ACC112 (cell line): Measurements from ENCODE around the gene CRYGN.

ENCODE experiments used
- H2AFZ ChIP-seq: fragments of 200-600 bp; sonication (generic); one replicate; pipeline ENCODE4 v1.6.0; 2017; ENCODE audit warnings: antibody characterized with exemption, low read length; ENCODE audit not compliant: unreplicated experiment
- H3K27ac ChIP-seq: fragments of 200-600 bp; sonication (generic); 2 replicates; pipeline ENCODE4 v1.5.1; 2014; ENCODE audit warnings: low read depth, mild to moderate bottlenecking, antibody characterized with exemption, low read length, moderate library complexity
- H3K27me3 ChIP-seq: fragments of 200-600 bp; sonication (generic); 2 replicates; pipeline ENCODE4 v1.6.1; 2014; ENCODE audit warnings: mild to moderate bottlenecking, antibody characterized with exemption, low read length, moderate library complexity, mixed read lengths; ENCODE audit not compliant: insufficient read depth
- H3K36me3 ChIP-seq: fragments of 200-600 bp; sonication (generic); 2 replicates; pipeline ENCODE4 v1.6.1; 2016; ENCODE audit warnings: mild to moderate bottlenecking, antibody characterized with exemption, low read length, moderate library complexity, mixed read lengths; ENCODE audit not compliant: insufficient read depth
- H3K4me1 ChIP-seq: fragments of 200-600 bp; sonication (generic); one replicate; pipeline ENCODE4 v1.6.1; 2016; ENCODE audit warnings: low read length, mixed read lengths; ENCODE audit not compliant: insufficient read depth, unreplicated experiment, control insufficient read depth
- H3K4me3 ChIP-seq: fragments of 200-600 bp; sonication (generic); 2 replicates; pipeline ENCODE4 v1.5.1; 2014; ENCODE audit warnings: mild to moderate bottlenecking, low read depth, low read length
- H3K79me2 ChIP-seq: fragments of 200-600 bp; sonication (generic); one replicate; pipeline ENCODE4 v1.6.0; 2016; ENCODE audit warnings: low read length; ENCODE audit not compliant: control insufficient read depth, unreplicated experiment, insufficient read depth

CRYGN gene

GRCh38 chr7:151403764-151404163 lies 36.2 kb downstream of the CRYGN start:
- Histone ChIP-seq H3K4me3 (no peak overlapping the region; the same call in 1 of the 2 replicates), H3K36me3 (no peaks in the 10 kb centered on the region), H3K27me3 (peaks cover 5% of the 10 kb centered on the region), H3K79me2 (no peaks in the 10 kb centered on the region), H3K4me1 (peaks cover 22% of the 10 kb centered on the region), H2AFZ (no peak overlapping the region), H3K27ac (no peak overlapping the region)

- Histone ChIP-seq H2AFZ (no peak overlapping the region), H3K4me1 (peaks cover 22% of the 10 kb centered on the region), H3K27ac (no peak overlapping the region), H3K27me3 (no peaks in the 10 kb centered on the region), H3K4me3 (no peak overlapping the region), H3K79me2 (no peaks in the 10 kb centered on the region), H3K36me3 (no peaks in the 10 kb centered on the region)
Measured at GRCh38 chr7:151402029-151402835, 37.7 kb downstream of the CRYGN start.

- Histone ChIP-seq H2AFZ (no peak overlapping the region), H3K4me1 (peaks cover 22% of the 10 kb centered on the region)
Measured at GRCh38 chr7:151400626-151401315, 39.2 kb downstream of the CRYGN start.

GRCh38 chr7:151399906-151400305 lies 40.0 kb downstream of the CRYGN start:
- Histone ChIP-seq H3K4me1 (peaks cover 20% of the 10 kb centered on the region), H3K27ac (no peak overlapping the region)

More at GRCh38 chr7:151400626-151401315, 39.2 kb downstream of the CRYGN start:
- Histone ChIP-seq H3K27me3 (no peaks in the 10 kb centered on the region), H3K27ac (no peak overlapping the region), H3K4me3 (no peak overlapping the region), H3K36me3 (no peaks in the 10 kb centered on the region), H3K79me2 (no peaks in the 10 kb centered on the region)

GRCh38 chr7:151399305-151399601 lies 40.7 kb downstream of the CRYGN start:
- Histone ChIP-seq H3K4me3 (no peak overlapping the region), H3K4me1 (peaks cover 14% of the 10 kb centered on the region), H3K27ac (no peak overlapping the region), H3K27me3 (no peaks in the 10 kb centered on the region), H3K36me3 (no peaks in the 10 kb centered on the region), H2AFZ (no peak overlapping the region), H3K79me2 (no peaks in the 10 kb centered on the region)

More at GRCh38 chr7:151399906-151400305, 40.0 kb downstream of the CRYGN start:
- no peak overlapping the region for H2AFZ ChIP-seq
- H3K27me3 ChIP-seq, result no peaks in the 10 kb centered on the region
- H3K4me3 ChIP-seq, result no peak overlapping the region
- H3K79me2 ChIP-seq, result no peaks in the 10 kb centered on the region
- no peaks in the 10 kb centered on the region for H3K36me3 ChIP-seq

GRCh38 chr7:151398446-151399304 lies 41.3 kb downstream of the CRYGN start:
- Histone ChIP-seq H3K27ac (no peak overlapping the region), H3K79me2 (no peaks in the 10 kb centered on the region), H3K4me3 (no peak overlapping the region), H3K4me1 (peaks cover 8% of the 10 kb centered on the region), H3K27me3 (no peaks in the 10 kb centered on the region), H3K36me3 (no peaks in the 10 kb centered on the region), H2AFZ (no peak overlapping the region)

GRCh38 chr7:151397026-151397425 lies 42.9 kb downstream of the CRYGN start:
- H3K79me2 ChIP-seq, result no peaks in the 10 kb centered on the region
- H3K4me3 ChIP-seq, result no peak overlapping the region
- no peaks in the 10 kb centered on the region for H3K36me3 ChIP-seq
- H3K27ac ChIP-seq, result no peak overlapping the region
- H2AFZ ChIP-seq, result no peak overlapping the region
- no peaks in the 10 kb centered on the region for H3K27me3 ChIP-seq
- H3K4me1 ChIP-seq, result peaks cover 6% of the 10 kb centered on the region

- Histone ChIP-seq H3K4me1 (peaks cover 6% of the 10 kb centered on the region), H3K27me3 (no peaks in the 10 kb centered on the region), H3K79me2 (no peaks in the 10 kb centered on the region), H3K4me3 (no peak overlapping the region), H2AFZ (no peak overlapping the region), H3K27ac (no peak overlapping the region), H3K36me3 (no peaks in the 10 kb centered on the region)
Measured at GRCh38 chr7:151396328-151396970, 43.5 kb downstream of the CRYGN start.

- Histone ChIP-seq H3K4me3 (no peak overlapping the region), H3K27me3 (no peaks in the 10 kb centered on the region), H2AFZ (no peak overlapping the region), H3K27ac (no peak overlapping the region), H3K79me2 (no peaks in the 10 kb centered on the region), H3K36me3 (no peaks in the 10 kb centered on the region), H3K4me1 (peaks cover 6% of the 10 kb centered on the region)
Measured at GRCh38 chr7:151395036-151395367, 44.9 kb downstream of the CRYGN start.
